ENCODE results near the gene SDK1. TPM values are rescaled to one million over a fixed set of nuclear protein-coding genes. Genes with fewer than 3 reads are reported as not detected.
A peak's percentile ranks its signal among the peaks of the same experiment; 100 is the strongest.
"Not testable (repeated sequence)": the region's sequence is repeated elsewhere in the genome, so short reads cannot be mapped to it uniquely, and the experiment has no call there.

The SDK1 gene
- total RNA-seq, 2 experiments from 2014 or later: 0.20 to 0.25 TPM

DNA sequence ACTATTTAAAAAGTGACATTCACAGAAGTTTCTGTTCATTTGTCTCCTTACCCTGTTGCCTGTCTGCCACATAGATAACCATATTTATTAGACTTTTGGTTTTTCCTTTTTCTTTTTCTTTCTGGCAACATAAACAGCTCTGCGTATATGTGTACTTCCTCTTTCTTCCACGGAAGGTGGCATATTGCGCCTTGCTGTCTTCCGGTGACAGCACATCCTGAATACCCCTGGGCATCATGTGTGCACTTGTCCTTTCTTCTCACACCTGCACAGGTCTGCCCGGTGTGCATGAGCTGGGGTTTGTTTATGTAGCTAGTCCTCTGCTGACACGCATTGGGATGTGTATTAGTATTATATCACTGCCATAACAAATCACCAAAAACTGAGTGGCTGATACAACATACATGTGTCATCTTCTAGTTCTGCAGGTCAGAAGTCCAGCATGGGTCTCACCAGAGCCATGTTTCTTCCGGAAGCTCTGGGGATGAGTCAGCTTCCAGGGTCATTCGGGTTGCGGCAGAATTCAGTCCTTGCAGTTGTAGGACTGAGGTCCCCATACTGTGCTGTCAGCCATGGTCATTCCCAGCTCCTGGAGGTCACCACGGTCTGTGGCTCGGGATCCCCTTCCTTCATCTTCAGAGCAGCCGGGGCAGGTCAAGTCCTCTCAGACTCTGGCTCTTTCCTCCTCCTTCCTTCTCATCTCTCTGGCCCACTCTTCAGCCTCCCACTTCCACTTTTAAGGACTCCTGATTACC lies 785.1 kb downstream of the SDK1 start:
- POLR2A ChIA-PET: no interaction called here
- Mint-ChIP-seq H3K27me3 (no peaks in the 10 kb centered on the region), H3K36me3 (peaks cover 3% of the 10 kb centered on the region), H3K9me3 (peaks cover 6% of the 10 kb centered on the region), H3K27ac (peak overlapping the region; percentile 54), H3K4me1 (peaks cover 5% of the 10 kb centered on the region), H3K4me3 (peak overlapping the region; percentile 3)
- ATAC-seq (ENCODE audit: low read depth): no peak
- DNase-seq: no peak

DNA sequence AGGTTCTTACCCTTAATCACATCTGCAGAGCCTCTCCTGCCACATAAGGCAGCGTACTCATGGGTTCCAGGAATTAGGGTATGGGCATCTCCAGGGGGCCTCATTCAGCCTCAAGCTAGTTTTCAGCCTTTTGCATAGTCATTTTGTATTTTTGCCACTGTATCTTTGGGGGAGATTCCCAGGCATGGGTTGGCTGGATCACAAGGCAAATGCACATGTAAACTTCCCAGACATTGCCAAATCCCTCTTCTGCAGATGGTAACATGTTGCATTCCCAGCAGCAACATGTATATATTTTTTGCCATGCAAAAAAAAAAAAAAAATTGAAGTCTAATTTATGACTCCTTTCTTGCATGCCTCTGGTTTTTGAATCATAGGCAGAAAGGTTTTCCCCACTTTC lies 785.7 kb downstream of the SDK1 start:
- POLR2A ChIA-PET: no interaction called here
- no peak overlapping the region for H3K4me3 Mint-ChIP-seq

DNA sequence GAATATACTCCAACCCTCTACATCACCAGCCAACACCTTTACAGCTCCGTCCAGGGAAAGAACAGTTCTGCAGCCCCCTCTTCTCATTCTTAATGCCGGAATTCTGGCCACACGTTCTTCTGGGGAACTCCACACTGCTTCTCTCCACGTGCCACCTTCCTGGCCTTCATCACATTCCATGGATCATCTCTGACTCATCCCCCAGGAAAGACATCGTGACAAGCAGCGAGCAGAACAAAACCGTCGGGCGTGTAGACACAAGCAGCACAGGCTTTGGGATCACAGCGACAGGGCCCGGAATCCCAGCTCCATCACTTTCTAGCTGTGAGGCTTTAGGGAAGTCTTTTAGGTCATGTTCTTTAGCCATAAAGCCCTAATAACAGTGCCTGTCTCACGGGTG lies 790.7 kb downstream of the SDK1 start:
- ATAC-seq (ENCODE audit: low read depth): no peak

More for the DNA sequence above, 785.7 kb downstream of the SDK1 start:
- no peak for ATAC-seq (ENCODE audit: low read depth)
- no peak for DNase-seq
- Mint-ChIP-seq H3K9me3 (peaks cover 6% of the 10 kb centered on the region), H3K27me3 (no peaks in the 10 kb centered on the region), H3K27ac (peak overlapping the region; percentile 54), H3K36me3 (peaks cover 3% of the 10 kb centered on the region), H3K4me1 (peaks cover 5% of the 10 kb centered on the region)

GRCh38 chr7:4093035-4093434 lies 792.0 kb downstream of the SDK1 start:
- Mint-ChIP-seq H3K4me1 (peaks cover 15% of the 10 kb centered on the region), H3K27ac (no peak overlapping the region), H3K36me3 (no peaks in the 10 kb centered on the region), H3K4me3 (no peak overlapping the region), H3K27me3 (no peaks in the 10 kb centered on the region), H3K9me3 (peaks cover 3% of the 10 kb centered on the region)
- POLR2A ChIA-PET: no interaction called here
- ATAC-seq (ENCODE audit: low read depth) (no peak), DNase-seq (no peak)

More for the DNA sequence above, 790.7 kb downstream of the SDK1 start:
- Mint-ChIP-seq H3K27ac (no peak overlapping the region), H3K4me3 (no peak overlapping the region), H3K36me3 (no peaks in the 10 kb centered on the region), H3K9me3 (peaks cover 3% of the 10 kb centered on the region), H3K4me1 (peaks cover 6% of the 10 kb centered on the region), H3K27me3 (no peaks in the 10 kb centered on the region)
- DNase-seq: no peak
- POLR2A ChIA-PET: no interaction called here

DNA sequence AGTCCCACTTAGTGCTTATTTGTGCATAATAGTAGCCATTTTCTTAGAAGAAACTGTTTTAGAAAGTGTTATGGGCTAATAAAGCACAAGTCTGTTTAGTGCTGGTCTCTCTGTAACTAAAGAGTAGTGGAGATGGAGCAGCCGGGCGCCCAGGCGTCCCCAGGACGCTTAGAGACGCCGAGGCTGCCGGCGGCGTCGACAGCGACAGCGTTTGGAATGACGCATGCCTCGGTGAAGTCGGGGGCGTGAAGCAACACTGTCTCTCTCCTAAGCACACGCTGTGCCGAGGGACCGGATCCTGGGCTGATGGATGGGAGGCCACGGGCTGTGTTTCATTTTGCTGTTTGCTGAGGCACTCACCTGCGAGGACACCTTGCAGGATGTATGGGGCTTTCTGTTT lies 792.4 kb downstream of the SDK1 start:
- peaks cover 3% of the 10 kb centered on the region for H3K9me3 Mint-ChIP-seq

DNA sequence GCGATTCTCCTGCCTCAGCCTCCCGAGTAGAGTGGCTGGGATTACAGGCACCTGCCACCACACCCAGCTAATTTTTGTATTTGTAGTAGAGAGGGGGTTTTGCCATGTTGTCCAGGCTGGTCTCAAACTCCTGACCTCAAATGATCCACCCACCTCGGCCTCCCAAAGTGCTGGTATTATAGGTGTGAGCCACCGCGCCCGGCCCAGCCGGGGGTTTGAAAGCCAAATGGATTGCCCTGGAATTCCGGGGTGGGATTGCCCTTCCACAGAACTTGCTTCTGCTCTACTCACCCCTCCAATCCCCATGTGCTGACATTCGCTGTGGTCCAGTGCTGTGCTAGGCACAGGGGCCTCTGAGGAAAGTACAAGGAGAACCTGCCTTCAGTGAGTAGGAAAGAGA lies 793.1 kb downstream of the SDK1 start:
- H3K9me3 Mint-ChIP-seq; DNase-seq; H3K4me3 Mint-ChIP-seq; POLR2A ChIA-PET; H3K27me3 Mint-ChIP-seq; ATAC-seq (ENCODE audit: low read depth); H3K36me3 Mint-ChIP-seq; H3K27ac Mint-ChIP-seq: not testable (repeated sequence)
- H3K4me1 Mint-ChIP-seq: peaks cover 17% of the 10 kb centered on the region

More for the DNA sequence above, 792.4 kb downstream of the SDK1 start:
- no peak for ATAC-seq (ENCODE audit: low read depth)
- POLR2A ChIA-PET: no interaction called here
- no peak overlapping the region for H3K27ac Mint-ChIP-seq
- H3K36me3 Mint-ChIP-seq: no peaks in the 10 kb centered on the region
- H3K4me3 Mint-ChIP-seq: no peak overlapping the region
- H3K4me1 Mint-ChIP-seq: peaks cover 17% of the 10 kb centered on the region
- DNase-seq: no peak
- H3K27me3 Mint-ChIP-seq: no peaks in the 10 kb centered on the region

- peaks cover 4% of the 10 kb centered on the region for H3K27me3 Mint-ChIP-seq
- peak overlapping the region; percentile 61 for H3K4me3 Mint-ChIP-seq
Measured at GRCh38 chr7:4097001-4097609, 796.1 kb downstream of the SDK1 start.

GRCh38 chr7:4098169-4098568 lies 797.1 kb downstream of the SDK1 start:
- POLR2A ChIA-PET: no interaction called here
- DNase-seq (no peak), ATAC-seq (ENCODE audit: low read depth) (no peak)
- H3K4me1 Mint-ChIP-seq: peaks cover 17% of the 10 kb centered on the region
- peak overlapping the region; percentile 5 for H3K27ac Mint-ChIP-seq
- H3K4me3 Mint-ChIP-seq: no peak overlapping the region
- H3K9me3 Mint-ChIP-seq: no peaks in the 10 kb centered on the region
- no peaks in the 10 kb centered on the region for H3K36me3 Mint-ChIP-seq
- peaks cover 4% of the 10 kb centered on the region for H3K27me3 Mint-ChIP-seq

More at GRCh38 chr7:4097001-4097609, 796.1 kb downstream of the SDK1 start:
- ATAC-seq (ENCODE audit: low read depth) (peak; percentile 49), DNase-seq (no peak)
- Mint-ChIP-seq H3K27ac (peak overlapping the region; percentile 73), H3K9me3 (no peaks in the 10 kb centered on the region), H3K36me3 (no peaks in the 10 kb centered on the region), H3K4me1 (peaks cover 17% of the 10 kb centered on the region)
- POLR2A ChIA-PET: no interaction called here

GRCh38 chr7:4099651-4100050 lies 798.6 kb downstream of the SDK1 start:
- Mint-ChIP-seq H3K36me3 (no peaks in the 10 kb centered on the region), H3K9me3 (no peaks in the 10 kb centered on the region), H3K4me1 (peaks cover 19% of the 10 kb centered on the region), H3K4me3 (no peak overlapping the region), H3K27me3 (peaks cover 4% of the 10 kb centered on the region), H3K27ac (no peak overlapping the region)
- DNase-seq (no peak), ATAC-seq (ENCODE audit: low read depth) (no peak)
- POLR2A ChIA-PET: no interaction called here

- ATAC-seq (ENCODE audit: low read depth): no peak
- Mint-ChIP-seq H3K27ac (no peak overlapping the region), H3K9me3 (no peaks in the 10 kb centered on the region), H3K4me3 (no peak overlapping the region), H3K4me1 (peaks cover 18% of the 10 kb centered on the region), H3K27me3 (peaks cover 4% of the 10 kb centered on the region), H3K36me3 (no peaks in the 10 kb centered on the region)
- no peak for DNase-seq
- POLR2A ChIA-PET: no interaction called here
Measured at GRCh38 chr7:4100148-4100547, 799.1 kb downstream of the SDK1 start.

GRCh38 chr7:4100691-4101090 lies 799.6 kb downstream of the SDK1 start:
- Mint-ChIP-seq H3K4me3 (no peak overlapping the region), H3K27me3 (peaks cover 4% of the 10 kb centered on the region), H3K9me3 (no peaks in the 10 kb centered on the region), H3K4me1 (peaks cover 17% of the 10 kb centered on the region), H3K36me3 (no peaks in the 10 kb centered on the region), H3K27ac (no peak overlapping the region)
- DNase-seq (no peak), ATAC-seq (ENCODE audit: low read depth) (no peak)
- POLR2A ChIA-PET: no interaction called here

DNA sequence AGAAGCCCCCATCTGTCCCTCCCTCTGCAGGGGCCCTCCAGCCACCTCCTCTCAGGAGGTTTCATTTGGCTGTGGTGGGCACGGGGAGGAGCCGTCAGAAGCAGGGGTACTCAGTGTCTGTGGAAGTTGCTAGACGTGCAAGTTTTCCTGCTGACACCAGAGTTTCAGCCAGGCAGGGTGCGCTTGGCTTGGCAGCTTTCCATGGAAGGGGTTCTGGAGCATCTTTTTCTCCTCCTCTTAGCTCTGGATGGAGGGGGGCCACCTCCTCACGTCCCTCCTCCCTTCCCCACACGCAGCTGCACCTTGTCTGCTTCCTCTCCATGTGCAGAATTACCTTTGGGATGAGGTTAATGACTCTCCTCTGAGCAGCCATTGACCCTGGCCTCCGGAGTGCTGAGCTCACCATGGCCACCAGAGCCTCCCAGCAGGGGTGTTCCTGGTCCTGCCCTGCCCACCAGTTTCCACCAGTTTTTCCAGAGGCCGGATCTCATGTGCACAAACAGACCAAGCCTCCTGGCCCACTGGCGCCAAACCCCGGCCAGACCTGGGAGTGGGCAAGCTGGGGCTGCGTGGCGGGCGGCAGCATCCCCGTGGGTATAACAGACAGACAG lies 801.3 kb downstream of the SDK1 start:
- ATAC-seq (ENCODE audit: low read depth) (no peak), DNase-seq (no peak)
- H3K4me3 Mint-ChIP-seq: no peak overlapping the region
- H3K4me1 Mint-ChIP-seq: peaks cover 9% of the 10 kb centered on the region
- POLR2A ChIA-PET: no interaction called here
- no peaks in the 10 kb centered on the region for H3K36me3 Mint-ChIP-seq
- H3K27me3 Mint-ChIP-seq: peaks cover 4% of the 10 kb centered on the region
- H3K27ac Mint-ChIP-seq: no peak overlapping the region
- H3K9me3 Mint-ChIP-seq: no peaks in the 10 kb centered on the region

- Mint-ChIP-seq H3K27me3 (peaks cover 4% of the 10 kb centered on the region), H3K4me1 (peaks cover 2% of the 10 kb centered on the region), H3K36me3 (no peaks in the 10 kb centered on the region), H3K4me3 (no peak overlapping the region), H3K9me3 (no peaks in the 10 kb centered on the region), H3K27ac (no peak overlapping the region)
- POLR2A ChIA-PET: no interaction called here
- no peak for DNase-seq
- no peak for ATAC-seq (ENCODE audit: low read depth)
Measured at GRCh38 chr7:4103352-4104091, 802.5 kb downstream of the SDK1 start.

All from activated naive CD8-positive, alpha-beta T cell treated with anti-CD3 and anti-CD28 coated beads, Interleukin-2, amount 10 ng/mL, durations not matched to agents 7 days and 5 days (primary cell).